AG09319 (cell line): Measurements from ENCODE around the gene EPN2.
"Not testable (repeated sequence)": the region's sequence is repeated elsewhere in the genome, so short reads cannot be mapped to it uniquely, and the experiment has no call there.

ENCODE experiments used
- DNase-seq: peaks from one replicate; pipeline ENCODE4 v3.0.0-alpha.2; 2010; ENCODE audit warnings: low read depth; ENCODE audit errors: extremely low read depth
- CTCF ChIP-seq: IDR thresholded peaks from 2 replicates; pipeline ENCODE4 v1.5.1; 2011; ENCODE audit warnings: low read depth, mild to moderate bottlenecking, inconsistent platforms, low read length, moderate library complexity

EPN2 gene

GRCh38 chr17:19348806-19349205, 111.6 kb downstream of the EPN2 start:
- TF ChIP-seq CTCF = no peak
- no peak for DNase-seq

GRCh38 chr17:19353401-19353800, 116.2 kb downstream of the EPN2 start:
- not testable (repeated sequence) for DNase-seq

- no peak for DNase-seq
- no peak for TF ChIP-seq CTCF
Observed at GRCh38 chr17:19354748-19355147, 117.6 kb downstream of the EPN2 start.

GRCh38 chr17:19357351-19357750, 120.2 kb downstream of the EPN2 start:
- no peak for TF ChIP-seq CTCF

GRCh38 chr17:19357761-19358160, 120.6 kb downstream of the EPN2 start:
- no peak for DNase-seq
- no peak for TF ChIP-seq CTCF

More at GRCh38 chr17:19357351-19357750, 120.2 kb downstream of the EPN2 start:
- no peak for DNase-seq

- no peak for DNase-seq
- TF ChIP-seq CTCF = no peak
Observed at GRCh38 chr17:19359151-19359550, 122.0 kb downstream of the EPN2 start.

- no peak for DNase-seq
- TF ChIP-seq CTCF = no peak
Observed at GRCh38 chr17:19359856-19360255, 122.7 kb downstream of the EPN2 start.

- DNase-seq = no peak
- no peak for TF ChIP-seq CTCF
Observed at GRCh38 chr17:19360772-19361171, 123.6 kb downstream of the EPN2 start.
